NCI-H1092 (cell line): Measurements from ENCODE around the gene AOPEP.

ENCODE experiments used
- DNase-seq: peaks from one replicate; lab custom pipeline; 2025; lab: John Stamatoyannopoulos, UW

AOPEP gene

GRCh38 chr9:94718936-94719335, 7.6 kb upstream of the AOPEP start:
- no peak for DNase-seq

GRCh38 chr9:94719878-94720277, 6.6 kb upstream of the AOPEP start:
- no peak for DNase-seq

- DNase-seq = no peak
These were observed 5.5 kb upstream of the AOPEP start for GRCh38 chr9:94720846-94721549.

- DNase-seq = no peak
These were observed 4.7 kb upstream of the AOPEP start for GRCh38 chr9:94721754-94722153.

GRCh38 chr9:94725293-94725692, 1.2 kb upstream of the AOPEP start:
- DNase-seq = no peak

GRCh38 chr9:94728719-94729118, 2.2 kb downstream of the AOPEP start:
- DNase-seq = no peak

GRCh38 chr9:94729199-94729598, 2.7 kb downstream of the AOPEP start:
- no peak for DNase-seq

GRCh38 chr9:94734054-94734754, 7.7 kb downstream of the AOPEP start:
- no peak for DNase-seq

- no peak for DNase-seq
These were observed 10.3 kb downstream of the AOPEP start for GRCh38 chr9:94736759-94737158.

GRCh38 chr9:94740145-94740840, 13.8 kb downstream of the AOPEP start:
- no peak for DNase-seq

GRCh38 chr9:94741866-94742265, 15.4 kb downstream of the AOPEP start:
- no peak for DNase-seq

- DNase-seq = no peak
These were observed 16.8 kb downstream of the AOPEP start for GRCh38 chr9:94743035-94743954.

- no peak for DNase-seq
These were observed 19.5 kb downstream of the AOPEP start for GRCh38 chr9:94745806-94746540.

GRCh38 chr9:94746541-94747370, 20.3 kb downstream of the AOPEP start:
- no peak for DNase-seq

GRCh38 chr9:94754976-94755475, 28.5 kb downstream of the AOPEP start:
- DNase-seq = no peak

GRCh38 chr9:94757158-94757557, 30.7 kb downstream of the AOPEP start:
- no peak for DNase-seq

GRCh38 chr9:94758031-94758430, 31.5 kb downstream of the AOPEP start:
- no peak for DNase-seq

- DNase-seq = no peak
These were observed 32.4 kb downstream of the AOPEP start for GRCh38 chr9:94758880-94759279.

GRCh38 chr9:94760010-94760409, 33.5 kb downstream of the AOPEP start:
- no peak for DNase-seq

- no peak for DNase-seq
These were observed 34.2 kb downstream of the AOPEP start for GRCh38 chr9:94760660-94761059.
